Parathyroid adenoma (tissue), 2 donors: ENCODE data around the gene PHF5A.

ENCODE experiments used
- H2AFZ ChIP-seq: fragments of 300-600 bp; sonication (generic); one replicate; pipeline ENCODE4 v1.7.0; 2017; ENCODE audit warnings: antibody characterized with exemption, mild to moderate bottlenecking
- H3K27ac ChIP-seq: fragments of 300-600 bp; sonication (generic); one replicate; pipeline ENCODE4 v1.7.0; 2017
- H3K27me3 ChIP-seq: fragments of 300-600 bp; sonication (generic); one replicate; pipeline ENCODE4 v1.7.0; 2017; ENCODE audit warnings: low read length; ENCODE audit not compliant: control insufficient read depth, insufficient read depth
- H3K36me3 ChIP-seq: fragments of 300-600 bp; sonication (generic); one replicate; pipeline ENCODE4 v1.7.0; 2017; ENCODE audit warnings: low read length; ENCODE audit not compliant: control insufficient read depth, insufficient read depth
- H3K4me1 ChIP-seq: fragments of 300-600 bp; sonication (generic); one replicate; pipeline ENCODE4 v1.7.0; 2017; ENCODE audit warnings: control low read depth
- H3K4me2 ChIP-seq: fragments of 300-600 bp; sonication (generic); one replicate; pipeline ENCODE4 v1.7.0; 2017; ENCODE audit warnings: low read length
- H3K4me3 ChIP-seq: fragments of 300-600 bp; sonication (generic); one replicate; pipeline ENCODE4 v1.7.0; 2017; ENCODE audit warnings: low read depth, low read length
- H3K79me2 ChIP-seq: fragments of 300-600 bp; sonication (generic); one replicate; pipeline ENCODE4 v1.7.0; 2017; ENCODE audit warnings: control low read depth
- H3K9ac ChIP-seq: fragments of 300-600 bp; sonication (generic); one replicate; pipeline ENCODE4 v1.7.0; 2017; ENCODE audit warnings: mild to moderate bottlenecking
- H3K9me3 ChIP-seq: fragments of 300-600 bp; sonication (generic); one replicate; pipeline ENCODE4 v1.7.0; 2017; ENCODE audit warnings: low read length; ENCODE audit not compliant: control insufficient read depth
- CTCF ChIP-seq: fragments of 300-600 bp; sonication (generic); IDR thresholded peaks from one replicate; pipeline ENCODE4 v1.7.0; 2017; ENCODE audit warnings: antibody characterized with exemption, mild to moderate bottlenecking
- donor health status: primary hyperparathyroidism.

PHF5A gene

GRCh38 chr22:41431656-41432055 lies 36.8 kb downstream of the PHF5A start:
- Histone ChIP-seq H3K4me2 (no peak overlapping the region), H2AFZ (no peak overlapping the region), H3K27ac (no peak overlapping the region), H3K4me1 (no peaks in the 10 kb centered on the region), H3K9ac (no peak overlapping the region), H3K27me3 (no peaks in the 10 kb centered on the region), H3K36me3 (no peaks in the 10 kb centered on the region), H3K79me2 (peaks cover 23% of the 10 kb centered on the region), H3K9me3 (no peaks in the 10 kb centered on the region), H3K4me3 (no peak overlapping the region)
- no peak for TF ChIP-seq CTCF

- no peak overlapping the region for H3K4me3 ChIP-seq
- H3K4me2 ChIP-seq, result no peak overlapping the region
- no peak overlapping the region for H2AFZ ChIP-seq
- H3K79me2 ChIP-seq, result peaks cover 8% of the 10 kb centered on the region
- H3K36me3 ChIP-seq, result no peaks in the 10 kb centered on the region
- no peak overlapping the region for H3K9ac ChIP-seq
- no peaks in the 10 kb centered on the region for H3K27me3 ChIP-seq
- H3K4me1 ChIP-seq, result no peaks in the 10 kb centered on the region
- TF ChIP-seq CTCF, result no peak
- H3K9me3 ChIP-seq, result no peaks in the 10 kb centered on the region
- H3K27ac ChIP-seq, result no peak overlapping the region
Observed at GRCh38 chr22:41429951-41430332, 38.5 kb downstream of the PHF5A start.

- no peaks in the 10 kb centered on the region for H3K4me1 ChIP-seq
Observed at GRCh38 chr22:41429232-41429950, 39.1 kb downstream of the PHF5A start.

GRCh38 chr22:41425660-41426365 lies 42.7 kb downstream of the PHF5A start:
- Histone ChIP-seq H3K4me1 (no peaks in the 10 kb centered on the region), H2AFZ (no peak overlapping the region)

More at GRCh38 chr22:41429232-41429950, 39.1 kb downstream of the PHF5A start:
- no peak overlapping the region for H3K9ac ChIP-seq
- H3K4me3 ChIP-seq, result no peak overlapping the region
- no peaks in the 10 kb centered on the region for H3K36me3 ChIP-seq
- TF ChIP-seq CTCF, result no peak
- no peak overlapping the region for H3K4me2 ChIP-seq
- H3K27ac ChIP-seq, result no peak overlapping the region
- H3K9me3 ChIP-seq, result no peaks in the 10 kb centered on the region
- H3K27me3 ChIP-seq, result no peaks in the 10 kb centered on the region
- H2AFZ ChIP-seq, result no peak overlapping the region
- H3K79me2 ChIP-seq, result peaks cover 3% of the 10 kb centered on the region

More at GRCh38 chr22:41425660-41426365, 42.7 kb downstream of the PHF5A start:
- Histone ChIP-seq H3K4me2 (no peak overlapping the region), H3K36me3 (no peaks in the 10 kb centered on the region), H3K79me2 (peaks cover 2% of the 10 kb centered on the region), H3K27me3 (no peaks in the 10 kb centered on the region), H3K9ac (no peak overlapping the region), H3K27ac (no peak overlapping the region), H3K9me3 (no peaks in the 10 kb centered on the region), H3K4me3 (no peak overlapping the region)
- TF ChIP-seq CTCF, result no peak
